CD4-positive, alpha-beta T cell treated with Interleukin-15 for 4 hours (primary cell): ENCODE data around the gene SIRT2.
"Not testable (repeated sequence)": the region's sequence is repeated elsewhere in the genome, so short reads cannot be mapped to it uniquely, and the experiment has no call there.

Experiments
- DNase-seq: peaks from one replicate; pipeline ENCODE4 v3.0.0-alpha.2; 2020; ENCODE audit warnings: low spot score

SIRT2 gene

DNA sequence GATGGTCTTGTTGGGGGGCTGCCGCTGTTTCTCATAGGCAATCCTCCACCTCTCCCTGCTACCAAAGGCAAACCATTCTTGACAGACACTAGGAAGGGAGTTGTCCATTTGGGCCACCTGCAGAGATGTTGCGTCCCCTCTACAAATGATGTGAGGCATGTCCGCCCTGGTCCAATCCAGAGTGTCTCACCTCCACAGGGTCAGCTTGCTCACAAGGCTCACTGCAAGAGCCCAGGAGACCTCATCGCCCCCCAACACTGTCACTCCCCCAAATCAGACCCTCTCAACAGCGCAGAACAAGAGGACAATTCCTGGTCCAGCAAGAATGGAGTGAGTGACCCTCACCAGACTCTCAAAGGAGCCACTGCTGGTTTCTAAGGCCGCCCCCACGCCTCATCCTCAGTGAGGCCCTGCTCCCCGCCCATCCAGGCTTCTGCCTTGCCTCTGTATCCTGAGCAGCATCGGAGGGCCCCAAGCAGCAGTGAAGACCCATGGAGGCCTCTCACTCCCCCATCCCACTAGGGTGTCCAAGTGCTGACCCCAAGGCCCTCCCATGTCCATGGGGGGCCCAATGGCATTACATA is 56.2 kb downstream of the SIRT2 start:
- no peak for DNase-seq

DNA sequence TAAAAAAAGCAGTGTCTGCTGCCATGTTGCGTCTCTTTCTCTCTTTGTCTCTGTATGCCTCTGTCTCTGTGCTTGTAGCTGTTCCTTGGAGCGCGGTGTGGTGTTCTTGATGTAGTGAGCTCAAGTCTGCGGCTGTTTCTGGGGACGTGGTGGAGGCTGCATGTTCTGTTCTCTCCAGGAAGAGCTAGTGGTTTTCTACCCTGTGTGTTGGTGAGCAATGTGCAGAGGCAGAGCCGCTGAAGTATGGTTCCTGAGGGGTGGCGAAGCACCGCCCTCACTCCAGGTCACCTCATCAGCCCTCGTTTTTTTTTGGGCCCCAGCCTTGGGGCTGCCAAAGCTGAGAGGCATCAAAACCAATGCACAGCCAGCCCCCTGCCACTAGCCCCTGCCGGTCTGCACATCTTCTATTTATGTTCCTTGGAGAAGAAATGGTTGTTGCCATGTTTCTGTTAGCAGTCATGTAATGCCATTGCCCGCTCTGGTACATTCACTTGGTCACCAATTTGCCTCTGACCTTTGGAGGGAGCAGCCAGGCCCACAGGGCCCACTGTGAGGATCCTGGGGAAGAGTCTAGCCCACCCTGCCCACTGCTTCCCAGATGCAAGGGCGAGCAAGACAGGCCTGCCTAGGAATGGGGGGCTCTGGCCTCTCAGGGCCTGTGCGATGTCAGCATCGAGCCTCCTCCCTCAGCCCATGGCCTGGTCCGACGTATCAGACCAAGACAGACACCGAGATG is 56.8 kb downstream of the SIRT2 start:
- DNase-seq, result peak; percentile 81

DNA sequence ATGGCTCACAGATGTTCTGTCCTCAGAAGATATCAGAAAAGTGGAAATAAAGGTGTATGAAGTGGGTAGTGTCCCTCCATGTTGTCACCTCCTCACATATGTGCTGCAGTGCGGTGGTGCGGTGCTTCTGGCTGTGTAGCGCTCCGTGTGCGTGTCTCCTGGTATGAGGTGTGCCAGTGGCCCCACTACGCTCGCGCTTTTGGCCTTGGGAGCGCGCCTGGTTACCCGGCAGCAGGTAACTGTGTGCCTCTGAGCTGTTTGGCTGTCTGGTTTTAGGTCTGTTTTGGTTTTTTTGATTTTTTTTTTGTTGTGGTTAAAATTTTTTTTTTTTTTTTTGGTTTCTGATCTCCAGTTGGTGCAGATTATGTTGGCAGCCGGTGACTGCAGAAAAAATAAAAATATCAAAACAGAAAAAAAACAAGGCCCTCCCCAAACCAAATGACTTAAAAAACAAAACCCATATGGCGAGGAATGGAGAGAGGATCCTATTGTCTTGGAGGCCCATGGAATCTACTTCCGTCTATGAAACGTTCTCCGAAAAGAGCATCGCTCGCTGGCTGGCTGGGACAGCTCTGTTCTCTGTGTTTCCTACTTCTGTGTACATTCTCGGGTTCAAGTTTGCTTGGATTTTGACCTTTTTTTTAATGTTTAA is 57.5 kb downstream of the SIRT2 start:
- peak; percentile 66 for DNase-seq

GRCh38 chr19:38841180-38841766 is 58.1 kb downstream of the SIRT2 start:
- DNase-seq, result no peak

DNA sequence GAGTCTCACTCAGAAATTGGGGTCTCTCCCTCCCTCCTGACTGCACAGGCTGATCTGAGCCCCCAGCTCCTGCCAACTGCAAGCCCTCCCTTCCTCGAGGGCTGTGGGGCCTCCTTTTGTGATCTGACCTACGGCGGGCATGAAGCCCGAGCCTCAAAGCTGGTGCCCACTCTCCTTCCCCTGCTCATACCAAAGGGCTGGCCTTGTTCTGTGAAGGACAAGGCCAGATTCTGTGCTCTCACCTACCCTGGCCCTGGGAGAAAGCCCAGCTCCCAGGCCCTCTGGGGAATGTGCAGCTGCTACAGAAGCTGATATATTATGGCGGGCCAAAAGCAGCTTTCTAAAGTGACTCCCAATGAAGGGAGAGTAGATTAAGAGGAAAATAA is 58.8 kb downstream of the SIRT2 start:
- no peak for DNase-seq

DNA sequence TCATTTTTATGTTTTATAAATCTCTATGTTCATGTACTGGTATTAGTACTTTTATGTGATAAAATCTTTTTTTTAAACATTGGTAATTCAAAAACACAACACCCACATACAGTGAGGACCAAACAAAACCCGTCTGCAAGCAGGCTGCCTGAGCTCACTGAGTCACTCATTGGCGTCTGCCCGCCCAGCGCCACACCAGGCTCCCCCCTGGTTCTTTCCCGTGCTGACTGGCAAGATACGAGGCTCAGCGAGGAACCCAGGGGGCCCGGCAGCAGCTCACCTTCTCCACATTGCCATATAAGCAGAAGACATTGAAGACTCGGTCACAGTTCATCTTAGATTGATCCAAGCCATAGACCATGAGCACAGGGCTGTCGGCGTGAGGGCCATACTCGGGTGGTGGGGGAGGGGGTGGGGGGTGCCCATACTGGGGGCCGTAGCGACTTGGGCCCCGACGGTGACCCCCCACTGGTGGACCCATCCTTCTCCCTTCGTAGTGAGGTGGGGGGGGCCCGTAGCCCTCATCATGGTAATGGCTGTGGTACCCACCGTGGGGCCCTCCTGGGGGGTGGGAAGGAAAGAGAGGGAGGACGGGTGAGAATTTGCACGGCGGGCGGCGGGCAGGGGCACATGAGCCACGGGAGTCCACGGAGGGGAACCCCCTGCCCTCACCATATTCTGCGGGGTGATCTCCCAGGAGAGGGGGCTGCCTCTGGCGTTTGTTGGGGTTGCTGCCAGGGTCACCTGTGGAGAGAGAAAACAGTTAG is 59.4 kb downstream of the SIRT2 start:
- DNase-seq, result no peak

GRCh38 chr19:38838986-38839761 is 60.2 kb downstream of the SIRT2 start:
- DNase-seq, result no peak

DNA sequence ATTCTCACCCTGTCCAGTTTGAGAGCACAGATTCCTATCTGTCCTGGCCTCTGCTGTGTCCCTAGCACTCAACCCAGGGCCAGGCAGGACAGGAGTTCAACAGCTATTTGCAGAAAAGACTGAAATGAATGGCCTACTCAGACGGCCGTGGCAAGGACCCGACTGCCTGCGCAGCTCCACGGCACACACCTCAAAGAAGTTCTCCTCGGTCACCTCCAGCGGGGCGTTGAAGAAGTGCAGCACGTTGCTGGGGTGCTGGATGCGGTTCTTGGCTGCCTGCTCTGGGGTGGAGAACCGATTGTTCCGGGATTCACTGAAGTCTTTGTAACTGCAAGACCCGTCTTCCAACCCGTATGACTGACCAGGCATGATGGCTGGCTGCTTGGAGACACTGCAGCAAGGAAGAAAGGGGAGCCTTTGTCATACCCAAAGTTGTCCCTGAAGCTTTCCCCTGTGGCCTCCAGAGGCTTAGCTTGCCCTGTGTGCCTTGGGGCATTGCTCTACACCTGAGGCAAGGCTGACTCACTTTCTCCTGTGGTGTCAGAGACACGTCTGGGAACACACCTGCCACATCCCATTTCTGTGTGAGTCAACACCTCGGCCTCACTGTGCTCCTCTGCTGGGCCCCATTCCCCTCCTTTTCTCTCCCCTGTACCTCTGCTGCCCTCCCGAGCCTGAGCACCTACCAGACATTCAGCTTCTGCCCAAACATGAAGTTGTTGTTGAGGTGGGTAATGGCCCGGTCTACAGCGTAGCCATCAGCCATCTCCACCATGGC is 61.0 kb downstream of the SIRT2 start:
- peak; percentile 41 for DNase-seq

DNA sequence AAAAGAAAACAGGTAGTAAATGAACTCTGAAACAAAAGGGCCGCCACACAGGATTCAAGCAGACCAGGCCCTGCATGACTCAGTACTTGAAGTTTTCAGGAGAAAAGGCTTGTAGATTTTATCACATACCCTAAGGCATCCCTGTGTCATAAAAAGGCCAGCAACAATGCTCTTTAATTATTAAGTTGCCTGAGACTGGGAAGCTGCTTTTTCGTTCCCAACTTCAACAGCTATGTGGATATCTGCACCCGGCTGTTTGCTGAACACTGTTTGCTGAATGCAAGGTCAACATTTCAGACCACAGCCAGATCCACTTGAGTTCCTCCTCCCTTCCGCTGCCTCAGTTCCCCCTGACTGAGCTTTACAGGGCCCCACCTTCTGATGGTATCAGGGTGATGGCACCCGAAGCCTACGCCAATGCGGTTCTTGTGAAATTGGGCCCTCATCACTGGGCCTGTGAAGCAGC is 61.7 kb downstream of the SIRT2 start:
- no peak for DNase-seq

GRCh38 chr19:38836983-38837626 is 62.3 kb downstream of the SIRT2 start:
- no peak for DNase-seq

DNA sequence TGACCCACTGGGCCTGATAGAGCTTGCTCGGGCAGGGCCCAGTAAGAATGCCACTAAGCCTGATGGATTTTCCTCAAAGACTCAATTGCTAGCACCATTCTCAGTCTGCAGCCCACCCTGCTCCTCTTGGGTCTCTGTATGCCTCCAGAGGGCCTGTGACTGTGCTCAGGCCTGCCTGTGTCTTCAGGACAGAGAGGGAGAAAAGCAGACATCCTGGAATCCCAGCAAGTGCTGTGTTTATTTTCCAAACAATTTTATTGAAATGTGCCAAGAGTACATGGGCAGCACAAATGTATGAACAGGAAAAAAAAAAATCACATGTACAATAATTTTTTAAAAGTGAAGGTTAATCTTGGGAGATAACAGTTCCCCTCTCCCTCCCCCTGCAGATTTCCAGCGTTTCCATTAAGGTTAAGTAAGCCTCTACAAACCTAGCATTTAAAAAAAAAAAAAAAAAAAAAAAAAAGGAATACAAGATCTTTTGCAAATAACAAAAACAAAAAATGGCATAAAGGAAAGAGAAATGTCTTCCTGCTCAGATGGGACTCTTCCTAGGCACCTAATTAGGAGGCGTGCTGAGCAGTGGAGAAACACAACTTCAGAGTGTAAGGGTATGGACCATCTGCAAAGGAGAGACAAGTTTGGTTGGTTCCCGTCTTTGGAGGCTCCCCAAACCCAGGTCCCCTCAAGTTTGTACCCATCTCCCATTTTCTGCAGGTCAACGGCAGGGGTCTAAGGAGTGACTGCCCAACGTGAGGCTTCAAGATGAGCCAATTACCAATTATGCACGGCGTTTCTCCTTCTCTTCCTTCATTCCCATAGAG is 63.0 kb downstream of the SIRT2 start:
- no peak for DNase-seq

DNA sequence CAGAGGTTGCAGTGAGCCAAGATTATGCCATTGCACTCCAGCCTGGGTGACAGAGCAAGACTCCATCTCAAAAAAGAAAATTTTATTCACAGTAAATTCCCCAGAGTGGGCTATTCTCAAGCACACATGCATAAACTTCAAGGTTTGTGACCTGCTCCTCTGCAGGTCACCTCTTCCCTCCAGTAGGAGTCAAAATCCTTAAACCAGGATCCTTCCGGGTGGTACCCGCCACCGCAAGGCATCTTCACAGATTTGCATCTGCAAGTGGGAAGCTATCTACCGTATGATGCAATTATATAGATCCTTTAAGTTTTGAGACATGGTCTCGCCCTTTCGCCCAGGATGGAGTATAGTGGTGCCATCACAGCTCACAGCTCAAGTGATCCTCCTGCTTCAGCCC is 64.8 kb downstream of the SIRT2 start:
- DNase-seq, result no peak

DNA sequence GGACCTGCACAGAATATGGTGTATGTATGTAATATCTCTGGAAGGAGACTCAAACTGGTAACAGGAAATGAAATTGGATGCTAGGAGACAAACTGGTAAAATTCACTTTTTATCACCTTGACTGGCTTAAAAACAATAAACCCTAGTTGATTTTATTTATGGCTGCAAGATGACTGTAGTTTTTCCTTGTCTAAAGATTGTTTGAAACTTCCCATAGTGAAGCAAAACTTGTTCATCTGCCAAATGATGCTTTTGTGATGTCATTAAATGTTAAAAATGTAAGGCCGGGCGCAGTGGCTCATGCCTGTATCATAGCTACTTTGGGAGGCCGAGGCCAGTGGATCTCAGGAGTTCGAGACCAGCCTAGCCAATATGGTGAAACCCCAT is 65.3 kb downstream of the SIRT2 start:
- no peak for DNase-seq

DNA sequence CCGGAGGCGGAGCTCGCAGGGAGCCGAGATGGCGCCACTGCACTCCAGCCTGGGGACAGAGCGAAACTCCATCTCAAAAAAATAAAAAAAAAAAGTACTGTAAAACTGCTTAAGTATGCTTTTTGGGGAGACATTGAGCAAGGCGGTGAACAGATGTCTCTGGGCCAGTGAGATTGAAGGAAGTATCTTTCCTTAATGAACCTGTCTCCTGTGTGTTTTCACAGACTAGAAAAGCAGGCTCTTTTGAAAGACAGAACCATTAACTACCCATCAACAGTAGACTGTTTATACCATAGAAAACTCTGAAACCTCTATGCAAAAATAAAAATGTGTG is 66.4 kb downstream of the SIRT2 start:
- DNase-seq, result no peak

GRCh38 chr19:38831142-38831605 is 68.2 kb downstream of the SIRT2 start:
- no peak for DNase-seq

DNA sequence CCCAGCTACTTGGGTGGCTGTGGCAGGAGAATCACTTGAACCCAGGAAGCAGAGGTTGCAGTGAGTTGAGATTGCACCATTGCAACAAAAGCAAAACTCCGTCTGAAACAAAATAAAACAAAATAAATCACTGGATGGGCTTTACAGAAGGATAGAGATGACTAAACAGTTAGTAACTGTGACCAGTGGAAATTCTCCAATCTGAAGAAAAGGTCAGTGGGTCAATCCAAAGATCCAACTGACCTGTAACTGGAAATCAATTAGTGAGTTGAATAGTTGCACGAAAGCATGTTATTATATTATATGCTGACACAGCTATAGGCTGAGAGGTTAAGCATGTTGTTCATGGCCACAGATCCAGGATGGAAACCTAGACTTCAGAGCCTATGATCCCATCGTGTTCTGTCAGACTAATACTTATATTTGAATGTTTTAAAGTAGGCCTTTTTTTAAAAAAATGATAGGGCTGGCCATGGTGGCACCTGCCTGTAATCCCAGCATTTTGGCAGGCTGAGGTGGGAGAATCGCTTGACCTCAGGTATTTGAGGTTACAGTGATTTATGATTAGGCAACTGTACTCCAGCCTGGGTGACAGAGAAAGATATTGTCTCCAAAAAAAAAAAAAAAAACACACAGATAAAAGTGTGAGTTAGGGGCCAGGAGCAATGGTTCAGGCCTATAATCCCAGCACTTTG is 69.2 kb downstream of the SIRT2 start:
- no peak for DNase-seq

- DNase-seq, result not testable (repeated sequence)
These were observed 70.2 kb downstream of the SIRT2 start for GRCh38 chr19:38829203-38829602.
